Prostate gland (tissue), 2 donors: ENCODE measurements around the gene ZCCHC7. TPM values are rescaled to one million over a fixed set of nuclear protein-coding genes. Genes with fewer than 3 reads are reported as not detected.

Experiments used
- DNase-seq: peaks from one replicate; pipeline ENCODE4 v3.0.0-alpha.2; 2019; ENCODE audit warnings: low spot score
- H3K27ac ChIP-seq, 2 donors: fragments of 200-600 bp; sonication (generic); 2 replicates each; pipeline ENCODE4 v1.5.1; 2017 to 2019
- H3K27me3 ChIP-seq: fragments of 200-600 bp; sonication (generic); replicated peaks from 2 replicates; pipeline ENCODE4 v1.5.1; 2019; ENCODE audit not compliant: insufficient read depth
- H3K36me3 ChIP-seq, 2 donors: fragments of 200-600 bp; sonication (generic); 1 replicate in 1 of 2; 2 replicates in 1 of 2; pipeline versions ENCODE4 v1.5.1 to v1.8.1; 2017 to 2019
- H3K4me1 ChIP-seq: fragments of 200-600 bp; sonication (generic); replicated peaks from 2 replicates; pipeline ENCODE4 v1.5.1; 2019
- H3K4me3 ChIP-seq, 2 donors: fragments of 200-600 bp; sonication (generic); 2 replicates each; pipeline ENCODE4 v1.5.1; 2017 to 2019
- H3K9me3 ChIP-seq: fragments of 200-600 bp; sonication (generic); 2 replicates; pipeline ENCODE4 v1.5.1; 2017
- CTCF ChIP-seq, 4 experiments: fragments of 200-600 bp in 2 of 4; fragments of 450-650 bp in 2 of 4; sonication (generic) in 2 of 4; IDR thresholded peaks; 1 replicate in 3 of 4; 2 replicates in 1 of 4; pipeline ENCODE4 v1.5.1; 2016 to 2019; ENCODE audit warnings: antibody characterized with exemption in 4 of 4, mild to moderate bottlenecking in 2 of 4, moderate library complexity in 2 of 4
- POLR2A ChIP-seq: fragments of 450-650 bp; IDR thresholded peaks from one replicate; pipeline ENCODE4 v1.6.1; 2016; ENCODE audit warnings: antibody characterized with exemption, mild to moderate bottlenecking
- POLR2AphosphoS5 ChIP-seq: sonication (generic); formaldehyde crosslinking; IDR thresholded peaks from one replicate; pipeline ENCODE4 v1.6.1; 2017; ENCODE audit warnings: antibody characterized with exemption
- WGBS: methylation state at CpG from one replicate; pipeline ENCODE4 v1.1.5; 2018; 5-methylcytosine and 5-hydroxymethylcytosine counted together
- intact Hi-C: fragments of 100-400 bp; cut with DNase I; formaldehyde crosslinking; loops from one replicate; pipeline ENCODE4 v1.14.2; 2022
- total RNA-seq, 2 donors: library from RNA; depleted of rRNA; stranded (reverse); fragments of >200 nt; gene quantifications; one replicate each; pipeline ENCODE4 v1.1.0, GENCODE V29; 2016

ZCCHC7 gene
- total RNA-seq, 2 donors from 2014 or later: 12.7 to 14.2 TPM

DNA sequence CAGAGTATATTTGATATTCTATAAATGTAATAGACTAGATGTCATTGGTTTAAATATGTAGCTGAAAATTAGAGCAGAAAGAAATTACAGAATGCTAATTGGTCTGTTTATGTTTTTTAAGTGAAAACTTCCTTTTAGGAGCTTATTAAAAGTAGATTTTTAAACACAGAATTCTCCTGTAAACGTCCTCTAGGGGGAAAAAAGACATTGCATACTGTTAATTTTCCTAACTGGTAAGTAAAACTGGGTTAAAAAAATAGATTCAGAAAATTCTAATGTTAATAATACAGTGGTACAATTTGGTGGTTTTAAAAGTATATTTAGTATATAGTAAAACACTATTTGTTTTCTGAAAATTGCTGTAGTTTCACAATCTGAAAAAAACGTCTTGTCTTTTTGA is 59.8 kb downstream of the ZCCHC7 start:
- H3K27ac ChIP-seq: no peak overlapping the region
- WGBS: 67% methylated on average over 2 of the region's 2 CpGs
- intact Hi-C loops: no loop called here
- no peaks in the 10 kb centered on the region for H3K36me3 ChIP-seq
- no peaks in the 10 kb centered on the region for H3K9me3 ChIP-seq
- TF ChIP-seq CTCF (IDR thresholded peaks at IDR 0.05): no peak
- no peak for TF ChIP-seq POLR2AphosphoS5
- TF ChIP-seq POLR2A: no peak
- no peak for DNase-seq
- H3K4me3 ChIP-seq: no peak overlapping the region
- no peaks in the 10 kb centered on the region for H3K4me1 ChIP-seq
- no peaks in the 10 kb centered on the region for H3K27me3 ChIP-seq

DNA sequence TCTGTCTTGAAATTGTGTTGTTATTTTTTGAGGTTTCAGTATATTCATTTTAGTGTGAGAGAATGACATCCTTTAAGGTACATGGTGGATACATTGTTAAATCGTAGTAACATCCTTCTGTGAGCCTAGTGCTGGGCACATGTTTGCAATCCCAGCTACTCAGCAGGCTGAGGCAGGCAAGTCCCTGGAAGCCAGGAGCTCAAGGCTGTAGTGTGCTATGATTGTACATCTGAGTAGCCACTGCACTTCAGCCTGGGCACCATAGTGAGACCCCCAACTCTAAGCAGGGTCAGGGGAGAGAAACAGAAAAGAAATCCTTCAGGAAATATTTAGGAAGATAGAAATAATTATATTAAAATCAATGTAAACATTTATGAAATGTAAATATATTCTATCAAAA is 62.3 kb downstream of the ZCCHC7 start:
- H3K9me3 ChIP-seq: no peaks in the 10 kb centered on the region
- no peaks in the 10 kb centered on the region for H3K36me3 ChIP-seq
- no peak overlapping the region for H3K27ac ChIP-seq
- no peak overlapping the region for H3K4me3 ChIP-seq
- no peaks in the 10 kb centered on the region for H3K27me3 ChIP-seq
- 91% methylated on average over 1 of the region's 1 CpG for WGBS
- no peaks in the 10 kb centered on the region for H3K4me1 ChIP-seq
- intact Hi-C loops: no loop called here
- TF ChIP-seq CTCF (IDR thresholded peaks at IDR 0.05): no peak
- no peak for TF ChIP-seq POLR2A
- TF ChIP-seq POLR2AphosphoS5: no peak
- DNase-seq: no peak

DNA sequence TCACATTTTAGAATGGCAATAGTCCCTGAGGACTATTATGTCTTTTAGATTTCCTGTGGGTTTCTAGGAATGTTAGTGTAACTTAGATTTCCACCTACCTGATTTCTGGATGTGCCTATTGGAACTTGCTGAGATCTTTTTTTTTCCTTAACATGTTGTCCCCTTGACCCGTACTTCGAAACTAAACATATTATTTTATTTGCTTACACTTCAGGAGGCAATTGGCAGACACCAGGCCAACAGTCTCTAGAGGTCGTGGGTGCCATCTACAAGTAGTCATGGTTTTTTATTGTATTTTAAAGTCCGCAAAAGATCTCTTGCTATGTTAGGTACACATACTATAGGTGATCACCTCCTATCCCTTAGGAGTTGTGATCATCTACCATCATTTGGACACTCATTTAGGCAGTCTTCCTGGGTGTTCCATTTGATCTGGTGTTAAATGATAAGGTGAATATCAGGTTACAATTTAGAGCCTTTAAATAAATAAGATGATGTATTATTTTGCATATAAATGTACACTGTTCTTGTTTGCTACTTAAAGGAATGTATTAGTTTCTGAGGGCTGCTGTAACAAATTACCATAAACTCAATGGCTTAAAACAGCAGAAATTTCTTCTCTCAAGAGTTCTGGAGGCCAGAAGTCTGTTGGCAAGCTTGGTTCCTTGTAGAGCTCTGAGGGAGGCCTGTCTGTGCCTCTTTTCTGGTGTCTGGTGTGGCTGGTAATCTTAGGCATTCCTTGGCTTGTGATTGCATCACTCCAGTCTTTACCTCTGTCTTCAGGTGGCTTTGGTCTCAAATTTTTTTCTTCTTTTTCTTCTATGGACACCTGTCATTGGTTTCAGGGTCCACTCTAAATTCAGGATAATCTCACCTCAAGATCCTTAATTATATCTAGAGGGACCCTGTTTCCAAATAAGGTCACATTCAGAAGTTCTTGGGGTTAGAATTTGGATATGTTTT is 64.8 kb downstream of the ZCCHC7 start:
- intact Hi-C loops: no loop called here
- H3K9me3 ChIP-seq: no peaks in the 10 kb centered on the region
- no peak for DNase-seq
- WGBS: 91% methylated on average over 4 of the region's 4 CpGs
- no peaks in the 10 kb centered on the region for H3K36me3 ChIP-seq
- TF ChIP-seq CTCF (IDR thresholded peaks at IDR 0.05) (no peak), POLR2A (no peak)
- no peak overlapping the region for H3K4me3 ChIP-seq
- H3K4me1 ChIP-seq: no peaks in the 10 kb centered on the region
- no peaks in the 10 kb centered on the region for H3K27me3 ChIP-seq
- no peak overlapping the region for H3K27ac ChIP-seq

DNA sequence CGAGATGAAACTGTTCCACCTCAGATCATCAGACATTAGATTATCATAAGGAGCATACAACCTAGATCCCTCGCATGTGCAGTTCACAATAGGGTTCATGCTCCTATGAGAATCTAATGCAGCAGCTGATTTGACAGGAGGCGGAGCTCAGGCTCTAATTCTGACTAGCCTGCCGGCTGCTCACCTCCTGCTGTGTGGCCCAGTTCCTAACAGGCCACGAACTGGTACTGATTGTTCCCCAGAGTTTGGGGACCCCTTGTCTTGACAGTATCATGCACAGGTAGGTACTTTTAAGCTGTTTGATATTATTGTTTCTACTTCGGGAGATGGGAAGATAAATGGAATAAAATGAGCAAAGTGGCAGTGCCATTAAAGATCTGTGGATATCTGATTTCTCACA is 66.9 kb downstream of the ZCCHC7 start:
- 92% methylated on average over 6 of the region's 6 CpGs for WGBS
- TF ChIP-seq POLR2A (no peak), CTCF (IDR thresholded peaks at IDR 0.05) (no peak), POLR2AphosphoS5 (no peak)
- intact Hi-C loops: no loop called here

More for the DNA sequence above, 66.9 kb downstream of the ZCCHC7 start:
- no peaks in the 10 kb centered on the region for H3K36me3 ChIP-seq
- H3K27ac ChIP-seq: no peak overlapping the region
- DNase-seq: no peak
- no peaks in the 10 kb centered on the region for H3K9me3 ChIP-seq
- no peaks in the 10 kb centered on the region for H3K4me1 ChIP-seq
- no peaks in the 10 kb centered on the region for H3K27me3 ChIP-seq
- H3K4me3 ChIP-seq: no peak overlapping the region
